ENCODE results near the gene NRP1. TPM values are rescaled to one million over a fixed set of nuclear protein-coding genes. Genes with fewer than 3 reads are reported as not detected.

Gene NRP1
- total and polyA plus RNA-seq, 2 of the 8 experiments (the other 6 are each of a cell fraction or from before 2014, with no cell fraction given) = 1.2 to 2.1 TPM

DNA sequence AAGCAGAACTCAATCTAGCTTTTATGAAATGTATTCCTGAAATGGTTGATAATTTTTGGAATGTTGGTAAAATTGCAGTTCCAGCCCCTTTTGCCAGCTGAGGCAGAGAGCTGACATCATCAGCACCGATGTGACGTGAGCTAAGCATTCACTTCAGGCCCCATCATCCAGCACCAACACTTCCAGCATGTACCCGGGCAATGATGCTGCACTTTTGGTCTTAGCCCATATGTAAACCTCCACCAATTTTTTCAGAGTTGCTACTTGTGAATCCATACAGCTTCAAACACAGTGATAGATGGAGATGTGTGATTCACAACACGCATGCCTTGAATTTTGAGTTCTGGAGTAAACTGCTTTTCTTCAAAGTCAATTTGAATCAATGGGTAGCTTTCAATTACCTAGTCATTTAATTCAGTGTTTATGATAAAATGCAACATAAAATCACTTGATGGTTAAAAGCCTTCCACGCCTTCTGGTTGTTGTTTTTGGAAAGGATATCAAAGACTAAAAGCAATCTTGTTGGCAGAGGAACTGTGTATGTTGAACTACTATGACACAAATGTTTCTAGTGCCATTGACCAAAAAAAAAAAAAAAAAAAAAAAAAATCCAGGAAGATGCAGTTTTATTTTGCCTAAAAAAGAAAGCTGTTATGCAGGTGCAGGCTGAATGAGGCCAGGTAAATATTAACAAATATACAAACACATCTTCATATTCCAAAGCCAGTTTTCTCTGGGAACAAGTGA, 73.9 kb downstream of the NRP1 start:
- Histone ChIP-seq H4K8ac (ENCODE audit: extremely low read depth, insufficient read depth, low read length) (no peak overlapping the region), H3K18ac (ENCODE audit: extremely low read depth, low read length) (no peak overlapping the region), H3K4me2 (ENCODE audit: insufficient read depth in 1 of 2, low read depth in 2 of 2, low read length in 2 of 2) (no peak overlapping the region), H2BK12ac (ENCODE audit: low read depth, low read length) (no peak overlapping the region), H2BK15ac (ENCODE audit: low read length) (no peak overlapping the region), H3K79me2 (ENCODE audit: control insufficient read depth in 1 of 2, insufficient read depth in 2 of 2, low read length in 2 of 2) (no peaks in the 10 kb centered on the region), H3K4ac (replicated peaks; ENCODE audit: insufficient read length, low read depth, low read length) (no peak overlapping the region), H3K27me3 (replicated peaks in 1 of 4; ENCODE audit: control insufficient read depth in 3 of 4, extremely low read depth in 1 of 4, insufficient read depth in 3 of 4, low read length in 3 of 4) (no peaks in the 10 kb centered on the region), H3K36me3 (ENCODE audit: control insufficient read depth in 2 of 4, insufficient read depth in 4 of 4, low read length in 3 of 4) (no peaks in the 10 kb centered on the region), H2BK120ac (replicated peaks; ENCODE audit: low read depth, low read length) (no peak overlapping the region), H3K23ac (ENCODE audit: insufficient read length) (no peak overlapping the region), H3K4me1 (replicated peaks in 1 of 4; ENCODE audit: control insufficient read depth in 3 of 4, insufficient read depth in 4 of 4, low read length in 3 of 4) (peaks cover 0 to 3% (median 0%) of the 10 kb centered on the region in 4 experiments; a peak in 1 of 7 replicates), H4K5ac (ENCODE audit: insufficient read length, low read depth, low read length) (no peak overlapping the region), H3K4me3 (ENCODE audit: extremely low read depth in 1 of 4, insufficient read depth in 2 of 4, low read depth in 3 of 4, low read length in 4 of 4) (no peak overlapping the region), H3K56ac (replicated peaks; ENCODE audit: insufficient read length, low read depth, low read length) (no peak overlapping the region), H4K91ac (replicated peaks; ENCODE audit: insufficient read length, low read length) (no peak overlapping the region), H4K20me1 (replicated peaks in 1 of 2; ENCODE audit: control insufficient read depth in 1 of 2, insufficient read depth in 2 of 2, low read length in 2 of 2) (no peaks in the 10 kb centered on the region), H2AK5ac (ENCODE audit: low read depth, low read length) (no peak overlapping the region), H3K14ac (ENCODE audit: insufficient read length) (no peak overlapping the region), H2BK20ac (ENCODE audit: low read length) (no peak overlapping the region), H3K79me1 (ENCODE audit: low read depth, low read length) (no peaks in the 10 kb centered on the region), H3K9ac (replicated peaks in 1 of 4; ENCODE audit: extremely low read depth in 1 of 4, low read depth in 3 of 4, low read length in 3 of 4) (no peak overlapping the region), H2BK5ac (ENCODE audit: low read depth, low read length) (no peak overlapping the region), H3K9me3 (ENCODE audit: insufficient read depth in 2 of 2, low read depth in 1 of 2, low read length in 1 of 2) (no peaks in the 10 kb centered on the region), H2AFZ (ENCODE audit: low read length) (no peak overlapping the region), H3K27ac (ENCODE audit: low read depth, low read length) (no peak overlapping the region), H3K23me2 (ENCODE audit: low read depth, low read length) (no peaks in the 10 kb centered on the region)
- CTCF ChIA-PET (ENCODE audit: partially characterized antibody) = no interaction called here
- DNase-seq (ENCODE audit: low read depth in 1 of 2, low spot score in 2 of 2) (no peak), FAIRE-seq (no peak)
- WGBS, 2 experiments (ENCODE audit: extremely low coverage in 1 of 2, insufficient coverage in 1 of 2, insufficient read length in 1 of 2, insufficient replicate concordance in 2 of 2, low coverage in 1 of 2, low lambda C conversion rate in 2 of 2, missing lambda C conversion rate in 1 of 2) = 90% methylated on average over 5 of the region's 5 CpGs; no CpG with 5 or more reads in 1 of the 2 experiments
- POLR2A ChIA-PET (ENCODE audit: partially characterized antibody) = no interaction called here
- TF ChIP-seq ASH2L (IDR thresholded peaks at IDR 0.05; ENCODE audit: low read length) (no peak), RNF2 (IDR thresholded peaks at IDR 0.05; ENCODE audit: borderline replicate concordance, low read depth, low read length, missing control alignments, poor library complexity, severe bottlenecking) (no peak), HDAC2 (IDR thresholded peaks at IDR 0.05; ENCODE audit: borderline replicate concordance in 1 of 2, low read depth in 2 of 2, low read length in 2 of 2) (no peak), CTBP2 (IDR thresholded peaks at IDR 0.05; ENCODE audit: borderline replicate concordance, insufficient read depth, insufficient read length, low read length) (no peak), NRF1 (IDR thresholded peaks at IDR 0.05; ENCODE audit: low read depth, low read length) (no peak), SIRT6 (IDR thresholded peaks at IDR 0.05; ENCODE audit: low read length) (no peak), TCF12 (IDR thresholded peaks at IDR 0.05; ENCODE audit: low read depth, low read length) (no peak), SAP30 (IDR thresholded peaks at IDR 0.05; ENCODE audit: insufficient read depth, insufficient replicate concordance, low read length) (no peak), CBX8 (IDR thresholded peaks at IDR 0.05; ENCODE audit: borderline replicate concordance, low read depth, low read length) (no peak), JUND (IDR thresholded peaks at IDR 0.05; ENCODE audit: low read length) (no peak), CHD2 (IDR thresholded peaks at IDR 0.05; ENCODE audit: low read length) (no peak)
- TF ChIP-seq, protein P1, sequence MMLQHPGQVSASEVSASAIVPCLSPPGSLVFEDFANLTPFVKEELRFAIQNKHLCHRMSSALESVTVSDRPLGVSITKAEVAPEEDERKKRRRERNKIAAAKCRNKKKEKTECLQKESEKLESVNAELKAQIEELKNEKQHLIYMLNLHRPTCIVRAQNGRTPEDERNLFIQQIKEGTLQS (IDR thresholded peaks at IDR 0.05; ENCODE audit: insufficient read depth, low read depth, low read length) = no peak
